ENCODE measurements around the gene EME2.

GRCh38 chr16:1762879-1763520, 9.6 kb upstream of the EME2 start:
- no peak for TF ChIP-seq EZH2 (IDR thresholded peaks at IDR 0.05; ENCODE audit: borderline replicate concordance, low read depth, low read length, poor library complexity, severe bottlenecking)
- TF ChIP-seq, protein P1, sequence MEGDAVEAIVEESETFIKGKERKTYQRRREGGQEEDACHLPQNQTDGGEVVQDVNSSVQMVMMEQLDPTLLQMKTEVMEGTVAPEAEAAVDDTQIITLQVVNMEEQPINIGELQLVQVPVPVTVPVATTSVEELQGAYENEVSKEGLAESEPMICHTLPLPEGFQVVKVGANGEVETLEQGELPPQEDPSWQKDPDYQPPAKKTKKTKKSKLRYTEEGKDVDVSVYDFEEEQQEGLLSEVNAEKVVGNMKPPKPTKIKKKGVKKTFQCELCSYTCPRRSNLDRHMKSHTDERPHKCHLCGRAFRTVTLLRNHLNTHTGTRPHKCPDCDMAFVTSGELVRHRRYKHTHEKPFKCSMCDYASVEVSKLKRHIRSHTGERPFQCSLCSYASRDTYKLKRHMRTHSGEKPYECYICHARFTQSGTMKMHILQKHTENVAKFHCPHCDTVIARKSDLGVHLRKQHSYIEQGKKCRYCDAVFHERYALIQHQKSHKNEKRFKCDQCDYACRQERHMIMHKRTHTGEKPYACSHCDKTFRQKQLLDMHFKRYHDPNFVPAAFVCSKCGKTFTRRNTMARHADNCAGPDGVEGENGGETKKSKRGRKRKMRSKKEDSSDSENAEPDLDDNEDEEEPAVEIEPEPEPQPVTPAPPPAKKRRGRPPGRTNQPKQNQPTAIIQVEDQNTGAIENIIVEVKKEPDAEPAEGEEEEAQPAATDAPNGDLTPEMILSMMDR (conservative IDR thresholded peaks at IDR 0.05; ENCODE audit: low read depth, low read length): no peak

Data from A673 (cell line).